ACC112 (cell line): ENCODE measurements around the gene PPM1G.

ENCODE experiments used
- H2AFZ ChIP-seq: fragments of 200-600 bp; sonication (generic); one replicate; pipeline ENCODE4 v1.6.0; 2017; ENCODE audit warnings: antibody characterized with exemption, low read length; ENCODE audit not compliant: unreplicated experiment
- H3K27ac ChIP-seq: fragments of 200-600 bp; sonication (generic); 2 replicates; pipeline ENCODE4 v1.5.1; 2014; ENCODE audit warnings: low read depth, mild to moderate bottlenecking, antibody characterized with exemption, low read length, moderate library complexity
- H3K27me3 ChIP-seq: fragments of 200-600 bp; sonication (generic); 2 replicates; pipeline ENCODE4 v1.6.1; 2014; ENCODE audit warnings: mild to moderate bottlenecking, antibody characterized with exemption, low read length, moderate library complexity, mixed read lengths; ENCODE audit not compliant: insufficient read depth
- H3K36me3 ChIP-seq: fragments of 200-600 bp; sonication (generic); 2 replicates; pipeline ENCODE4 v1.6.1; 2016; ENCODE audit warnings: mild to moderate bottlenecking, antibody characterized with exemption, low read length, moderate library complexity, mixed read lengths; ENCODE audit not compliant: insufficient read depth
- H3K4me1 ChIP-seq: fragments of 200-600 bp; sonication (generic); one replicate; pipeline ENCODE4 v1.6.1; 2016; ENCODE audit warnings: low read length, mixed read lengths; ENCODE audit not compliant: insufficient read depth, unreplicated experiment, control insufficient read depth
- H3K4me3 ChIP-seq: fragments of 200-600 bp; sonication (generic); 2 replicates; pipeline ENCODE4 v1.5.1; 2014; ENCODE audit warnings: mild to moderate bottlenecking, low read depth, low read length
- H3K79me2 ChIP-seq: fragments of 200-600 bp; sonication (generic); one replicate; pipeline ENCODE4 v1.6.0; 2016; ENCODE audit warnings: low read length; ENCODE audit not compliant: control insufficient read depth, unreplicated experiment, insufficient read depth

The PPM1G gene

DNA sequence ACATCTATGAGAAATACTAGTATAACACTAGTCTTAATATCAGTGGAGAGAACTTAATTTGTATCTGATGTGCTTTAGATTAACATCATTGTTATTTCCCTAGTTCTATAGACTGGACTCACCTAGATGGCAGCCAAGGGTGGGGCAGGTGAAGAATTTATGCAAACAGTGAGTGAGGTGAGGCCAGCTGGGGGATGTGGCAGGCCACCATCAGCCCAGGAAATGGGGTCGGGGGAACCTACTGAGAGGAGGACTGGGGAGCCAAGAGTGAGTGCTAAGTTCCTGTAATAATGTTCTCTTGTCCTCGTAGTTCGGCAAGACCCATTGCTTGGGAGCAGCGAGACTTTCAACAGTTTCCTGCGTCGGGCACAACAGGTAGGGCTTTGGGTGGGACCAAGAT lies 36.5 kb downstream of the PPM1G start:
- peaks cover 29% of the 10 kb centered on the region for H3K4me1 ChIP-seq
- peaks cover 13% of the 10 kb centered on the region for H3K36me3 ChIP-seq

DNA sequence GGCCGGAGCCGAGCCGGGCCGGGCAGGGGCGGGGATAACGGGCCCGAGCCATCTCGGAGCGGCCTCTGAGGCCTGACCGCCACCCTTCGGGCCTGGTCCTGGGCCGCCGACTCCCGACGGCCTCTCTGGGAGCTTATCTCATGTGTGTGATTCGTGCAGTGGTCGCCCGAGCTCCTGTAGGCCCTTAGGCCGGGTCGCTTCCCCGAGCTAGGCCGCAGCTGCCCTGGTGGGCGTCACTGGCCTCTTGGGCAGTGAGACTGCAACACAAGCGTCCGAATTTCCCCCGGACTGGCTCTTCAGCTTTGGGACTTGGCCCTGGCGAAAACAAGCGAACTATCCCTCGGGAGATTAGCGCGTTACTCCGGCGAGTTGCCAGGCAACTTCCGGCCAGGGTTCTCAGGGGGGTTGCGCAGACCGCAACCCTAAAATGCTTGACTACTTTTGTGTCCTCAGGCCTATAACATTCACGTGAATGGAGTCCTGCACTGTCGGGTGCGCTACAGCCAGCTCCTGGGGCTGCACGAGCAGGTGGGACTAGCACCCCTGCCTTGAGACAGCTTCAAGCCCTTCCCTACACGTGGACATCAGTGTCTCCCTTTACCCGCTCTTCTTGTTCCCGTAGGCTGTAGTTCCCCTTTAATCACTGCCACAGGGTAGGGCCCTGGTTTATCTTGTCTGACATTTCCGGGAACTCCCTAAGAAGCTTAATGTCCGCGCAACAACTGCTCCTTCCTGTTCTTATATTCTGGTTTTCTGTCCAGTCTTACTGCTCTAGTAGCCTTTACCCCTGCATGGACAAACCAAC lies 38.4 kb downstream of the PPM1G start:
- peak overlapping the region; percentile 86 for H3K4me3 ChIP-seq
- H3K36me3 ChIP-seq, result peaks cover 29% of the 10 kb centered on the region
- H3K79me2 ChIP-seq, result peaks cover 43% of the 10 kb centered on the region
- H2AFZ ChIP-seq, result no peak overlapping the region
- H3K27me3 ChIP-seq, result no peaks in the 10 kb centered on the region
- H3K27ac ChIP-seq, result peak overlapping the region; percentile 70
- H3K4me1 ChIP-seq, result peaks cover 29% of the 10 kb centered on the region

More for the DNA sequence above, 36.5 kb downstream of the PPM1G start:
- no peaks in the 10 kb centered on the region for H3K27me3 ChIP-seq
- H3K79me2 ChIP-seq, result peaks cover 43% of the 10 kb centered on the region
- H3K27ac ChIP-seq, result no peak overlapping the region
- H2AFZ ChIP-seq, result no peak overlapping the region
- H3K4me3 ChIP-seq, result peak overlapping the region; percentile 86; the same call in 1 of the 2 replicates

DNA sequence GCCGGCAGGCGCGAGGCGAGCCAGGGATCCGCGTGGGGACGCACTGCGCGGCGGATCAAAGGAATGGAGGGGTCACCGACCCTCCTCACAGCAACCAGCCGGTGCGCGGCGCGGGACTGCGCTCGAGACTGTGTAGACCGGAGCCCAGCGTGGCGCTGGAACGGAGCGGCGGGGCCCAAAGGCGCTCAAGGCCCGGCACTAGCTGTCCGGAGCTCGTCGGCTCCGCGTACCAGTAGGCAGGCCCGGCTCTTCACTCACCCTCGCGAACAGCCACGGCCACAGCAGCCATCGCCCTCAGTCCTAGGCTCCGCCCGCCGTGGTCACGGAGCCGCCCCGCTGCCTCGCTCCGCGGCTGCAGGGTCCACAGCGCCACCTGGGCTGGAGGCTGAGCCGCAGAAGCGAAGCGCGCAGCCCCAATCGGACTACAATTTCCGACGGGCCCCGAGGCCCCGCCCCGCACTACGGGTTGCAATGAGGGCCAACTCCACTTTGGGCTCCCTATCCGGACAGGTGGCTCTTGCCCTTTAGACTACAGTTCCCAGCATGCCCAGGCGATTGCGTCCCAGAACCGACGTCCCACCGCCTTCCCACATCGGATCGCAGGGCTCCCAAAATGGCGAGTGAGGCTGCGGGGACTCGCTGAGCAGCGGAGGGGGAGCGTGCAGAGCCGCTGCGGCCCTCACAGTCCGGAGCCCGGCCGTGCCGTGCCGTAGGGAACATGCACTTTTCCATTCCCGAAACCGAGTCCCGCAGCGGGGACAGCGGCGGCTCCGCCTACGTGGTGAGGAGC lies 39.2 kb downstream of the PPM1G start, which contains the start of the genes EIF2B4 and SNX17:
Gene EIF2B4 (minus strand): TSS at position 313 of the 790 bp plus-strand sequence. CDS start 24 bp downstream, at position 289.
Gene SNX17 (plus strand): TSS at position 591 of the 790 bp plus-strand sequence. CDS start 128 bp downstream, at position 719.
- H3K79me2 ChIP-seq, result peaks cover 43% of the 10 kb centered on the region
- H3K36me3 ChIP-seq, result peaks cover 29% of the 10 kb centered on the region
- H3K27ac ChIP-seq, result peak within 1 kb of the TSS; percentile 70
- H3K4me1 ChIP-seq, result peaks cover 29% of the 10 kb centered on the region
- H3K4me3 ChIP-seq, result peak within 1 kb of the TSS; percentile 86
- H3K27me3 ChIP-seq, result no peaks in the 10 kb centered on the region
- H2AFZ ChIP-seq, result peak within 1 kb of the TSS; percentile 63

DNA sequence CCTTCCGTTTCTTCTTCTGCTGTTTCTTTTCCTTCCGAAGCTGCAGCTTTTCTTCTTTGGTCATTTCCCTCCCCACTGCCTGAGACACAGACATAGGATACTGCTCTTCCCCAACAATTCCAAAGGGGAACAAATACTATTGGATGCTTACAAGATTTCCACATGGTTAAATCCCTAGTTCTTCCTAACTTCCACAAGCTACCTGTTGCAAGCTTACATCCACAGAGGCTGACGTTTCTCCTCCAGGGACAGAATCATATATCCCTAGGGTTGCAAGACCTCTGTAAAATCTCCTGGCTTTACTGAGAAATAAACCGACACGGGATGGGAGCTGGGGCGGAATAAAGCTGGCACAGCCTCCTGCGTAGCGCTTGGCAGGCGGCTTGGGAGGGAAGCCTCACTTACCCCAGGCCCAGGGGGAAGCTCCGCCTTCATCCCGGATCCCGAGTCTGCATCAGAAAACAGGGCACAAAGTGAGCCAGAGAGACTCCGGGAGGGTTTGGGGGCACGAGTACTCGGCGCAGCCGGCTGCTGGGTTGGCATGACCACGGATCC lies 39.8 kb downstream of the PPM1G start:
- peaks cover 29% of the 10 kb centered on the region for H3K4me1 ChIP-seq
- H3K79me2 ChIP-seq, result peaks cover 43% of the 10 kb centered on the region
- peaks cover 30% of the 10 kb centered on the region for H3K36me3 ChIP-seq
- H2AFZ ChIP-seq, result peak overlapping the region; percentile 63
- no peaks in the 10 kb centered on the region for H3K27me3 ChIP-seq
- H3K4me3 ChIP-seq, result peak overlapping the region; percentile 86
- H3K27ac ChIP-seq, result peak overlapping the region; percentile 49

DNA sequence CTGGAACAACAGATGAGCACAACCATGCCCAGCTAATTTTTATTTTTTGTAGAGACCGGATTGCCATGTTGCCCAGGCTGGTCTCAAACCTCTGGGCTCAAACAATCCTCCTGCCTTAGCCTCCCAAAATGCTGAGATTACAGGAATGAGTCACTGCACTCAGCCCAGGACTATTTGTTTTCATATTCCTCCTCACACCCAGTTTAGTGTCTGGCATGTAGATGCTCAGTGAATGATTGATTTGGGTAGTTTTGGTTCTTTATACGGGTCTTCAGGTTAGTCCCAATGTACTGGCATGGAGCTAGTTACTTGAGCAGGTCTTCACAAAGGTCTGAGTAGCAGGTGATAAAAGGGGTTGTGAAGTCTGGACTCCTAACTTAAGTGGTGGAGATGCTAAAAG lies 45.5 kb downstream of the PPM1G start:
- no peaks in the 10 kb centered on the region for H3K27me3 ChIP-seq
- H3K79me2 ChIP-seq, result peaks cover 10% of the 10 kb centered on the region
- H3K4me3 ChIP-seq, result no peak overlapping the region
- peaks cover 27% of the 10 kb centered on the region; the same call in 1 of the 2 replicates for H3K36me3 ChIP-seq
- H3K4me1 ChIP-seq, result peaks cover 7% of the 10 kb centered on the region
- H2AFZ ChIP-seq, result no peak overlapping the region
- no peak overlapping the region for H3K27ac ChIP-seq

DNA sequence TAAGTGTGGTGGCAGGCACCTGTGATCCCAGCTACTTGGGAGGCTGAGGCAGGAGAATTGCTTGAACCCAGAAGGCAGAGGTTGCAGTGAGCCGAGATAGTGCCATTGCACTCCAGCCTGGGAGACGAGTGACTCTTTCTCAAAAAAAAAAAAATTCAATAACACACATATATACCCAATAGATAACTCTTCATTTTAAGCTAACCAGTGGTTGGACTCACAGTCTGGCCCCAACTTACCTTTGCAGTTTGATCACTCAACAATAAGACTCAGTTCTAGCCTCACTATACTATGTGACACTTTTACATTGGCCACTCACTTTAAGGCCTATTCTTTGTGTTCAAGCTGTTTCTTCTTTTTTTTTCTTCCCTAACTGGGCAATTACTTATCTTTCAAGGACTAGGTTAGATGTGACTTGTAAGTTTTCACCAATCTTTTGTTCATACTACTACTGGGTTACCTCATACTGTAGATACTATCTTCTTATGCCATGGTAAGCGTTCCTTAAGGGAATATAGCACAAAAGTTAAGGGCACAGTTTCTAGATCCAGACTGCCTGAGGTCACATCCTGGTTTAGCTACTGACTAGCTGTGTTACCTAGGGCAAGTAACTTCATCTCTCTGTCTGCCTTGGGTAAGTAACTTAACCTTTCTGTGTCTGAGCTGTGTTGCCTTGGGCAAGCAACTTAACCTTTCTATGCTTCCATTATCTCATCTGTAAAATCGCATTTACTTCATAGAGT lies 46.5 kb downstream of the PPM1G start:
- H3K27me3 ChIP-seq, result no peaks in the 10 kb centered on the region
- H3K79me2 ChIP-seq, result peaks cover 11% of the 10 kb centered on the region
- no peak overlapping the region for H2AFZ ChIP-seq
- H3K4me1 ChIP-seq, result peaks cover 5% of the 10 kb centered on the region
- H3K4me3 ChIP-seq, result no peak overlapping the region
- H3K27ac ChIP-seq, result no peak overlapping the region
- peaks cover 23% of the 10 kb centered on the region; the same call in 1 of the 2 replicates for H3K36me3 ChIP-seq

DNA sequence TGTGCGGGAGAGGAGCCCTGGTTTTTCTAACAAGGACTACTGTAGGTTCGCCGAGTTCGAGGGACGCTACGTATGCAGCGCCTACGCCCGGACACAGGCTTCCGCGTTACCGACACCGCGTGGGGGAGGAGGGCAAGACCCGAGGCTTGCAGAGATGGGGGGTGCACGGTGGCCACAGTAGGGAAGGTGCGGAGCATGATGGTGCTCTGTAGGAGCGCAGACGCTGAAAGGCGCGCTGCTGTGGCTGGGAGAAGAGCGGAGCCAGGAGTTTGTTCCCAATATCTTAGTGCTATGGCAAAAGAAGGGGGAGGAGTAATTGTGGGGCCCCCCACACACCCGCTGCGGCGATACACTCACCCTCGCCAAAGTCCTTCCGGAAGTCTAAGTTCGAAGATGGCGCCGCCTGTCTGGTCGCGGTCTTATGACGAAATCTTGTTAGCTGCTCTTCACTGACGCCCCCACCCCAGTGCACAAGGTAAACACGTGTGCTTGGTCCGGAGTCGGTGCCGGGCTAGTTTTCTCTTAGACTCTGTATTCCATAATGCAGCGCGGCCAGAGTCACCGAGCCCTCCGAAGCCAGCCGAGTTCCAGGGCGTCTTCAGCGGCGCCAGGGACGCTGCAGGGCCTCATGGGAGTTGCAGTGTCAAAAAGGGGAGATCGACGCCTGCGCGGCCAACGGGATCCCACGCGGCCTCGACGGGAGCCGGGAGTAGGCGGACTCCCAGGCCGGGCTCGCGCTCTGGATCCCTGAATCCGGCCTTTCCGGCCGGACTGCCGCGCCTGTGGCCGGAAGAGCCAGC lies 52.8 kb downstream of the PPM1G start, which contains the start of gene GTF3C2:
Gene GTF3C2 (minus strand): TSS at position 383 of the 800 bp plus-strand sequence. CDS start 13,210 bp downstream, outside the sequence.
- Histone ChIP-seq H3K36me3 (no peaks in the 10 kb centered on the region), H3K79me2 (peaks cover 51% of the 10 kb centered on the region), H2AFZ (peak within 1 kb of the TSS; percentile 90), H3K4me1 (peaks cover 20% of the 10 kb centered on the region), H3K27me3 (no peaks in the 10 kb centered on the region), H3K4me3 (peak within 1 kb of the TSS; percentile 85), H3K27ac (peak within 1 kb of the TSS; percentile 83)

DNA sequence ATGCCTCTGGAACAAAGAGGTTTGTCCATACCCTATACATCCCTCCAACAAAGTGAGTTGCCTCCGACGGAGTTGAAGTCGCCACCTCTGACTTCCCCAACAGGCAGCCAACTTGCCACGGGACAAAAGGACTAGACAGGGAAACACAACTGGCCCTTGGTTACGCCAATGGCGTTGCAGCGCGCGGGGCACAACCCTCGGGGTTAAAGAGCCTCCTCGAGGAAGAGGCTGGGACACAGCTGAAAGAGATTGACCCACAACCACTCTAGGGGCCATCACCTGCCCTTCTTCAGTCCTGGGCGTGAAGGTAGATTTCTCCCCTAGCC lies 53.4 kb downstream of the PPM1G start:
- H3K4me1 ChIP-seq, result peaks cover 20% of the 10 kb centered on the region
- no peaks in the 10 kb centered on the region for H3K27me3 ChIP-seq
- peak overlapping the region; percentile 83 for H3K27ac ChIP-seq
- H3K4me3 ChIP-seq, result peak overlapping the region; percentile 85
- peak overlapping the region; percentile 90 for H2AFZ ChIP-seq
- no peaks in the 10 kb centered on the region for H3K36me3 ChIP-seq
- peaks cover 54% of the 10 kb centered on the region for H3K79me2 ChIP-seq

DNA sequence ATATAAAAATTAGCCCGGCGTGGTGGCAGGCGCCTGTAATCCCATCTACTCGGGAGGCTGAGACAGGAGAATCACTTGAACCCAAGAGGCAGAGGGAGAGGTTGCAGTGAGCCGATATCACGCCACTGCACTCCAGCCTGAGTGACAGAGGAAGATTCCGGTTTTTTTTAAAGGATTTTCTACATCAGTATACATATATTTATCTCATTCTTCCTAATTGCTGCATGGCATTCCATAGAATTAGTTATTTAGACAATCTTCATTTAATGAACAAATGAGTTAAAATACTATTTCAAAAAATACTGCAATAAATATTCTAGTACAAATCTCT lies 54.8 kb downstream of the PPM1G start:
- H2AFZ ChIP-seq, result no peak overlapping the region
- no peak overlapping the region; the same call in 1 of the 2 replicates for H3K4me3 ChIP-seq

More for the DNA sequence above, 54.8 kb downstream of the PPM1G start:
- Histone ChIP-seq H3K27ac (0 out of 2 replicates have a peak overlapping the region, but pooled peaks have one; percentile 57), H3K27me3 (no peaks in the 10 kb centered on the region), H3K4me1 (peaks cover 20% of the 10 kb centered on the region), H3K79me2 (peaks cover 64% of the 10 kb centered on the region), H3K36me3 (no peaks in the 10 kb centered on the region)
